HepG2 (cell line): ENCODE results near the gene NBEAL1.

Experiments used
- AHR ChIP-seq: IDR thresholded peaks from 2 replicates; pipeline ENCODE4 v1.6.1; 2018; ENCODE audit warnings: missing genetic modification reagents, missing compliant biosample characterization
- ELF1 ChIP-seq: sonication (generic); formaldehyde crosslinking; IDR thresholded peaks from 2 replicates; pipeline ENCODE4 v1.4.0; 2020; ENCODE audit warnings: missing genetic modification reagents
- EP300 ChIP-seq, 3 experiments: sonication (generic) in 1 of 3; formaldehyde crosslinking in 1 of 3; IDR thresholded peaks; 2 replicates each; pipeline versions ENCODE4 v1.5.1 to v1.6.1; 2011 to 2020; ENCODE audit warnings: low read depth in 2 of 3, low read length in 2 of 3, borderline replicate concordance in 1 of 3, improper control_type of control experiment in 1 of 3, mild to moderate bottlenecking in 1 of 3, missing genetic modification reagents in 1 of 3, moderate library complexity in 1 of 3
- NCOA5 ChIP-seq: sonication (generic); formaldehyde crosslinking; IDR thresholded peaks from 2 replicates; pipeline ENCODE4 v1.4.0; 2020; ENCODE audit warnings: missing genetic modification reagents
- NFE2L2 ChIP-seq: fragments of 150-350 bp; IDR thresholded peaks from 2 replicates; pipeline ENCODE4 v1.6.1; 2014; ENCODE audit warnings: low read length
- PAX8 ChIP-seq: sonication (generic); formaldehyde crosslinking; IDR thresholded peaks from 2 replicates; pipeline ENCODE4 v1.8.0; 2022; ENCODE audit warnings: mild to moderate bottlenecking, missing genetic modification reagents, borderline replicate concordance
- RXRA ChIP-seq: sonication (generic); formaldehyde crosslinking; IDR thresholded peaks from 2 replicates; pipeline ENCODE4 v1.5.1; 2020; ENCODE audit warnings: missing genetic modification reagents
- SAFB2 ChIP-seq: sonication (generic); formaldehyde crosslinking; IDR thresholded peaks from 2 replicates; pipeline ENCODE4 v1.5.1; 2020; ENCODE audit warnings: missing genetic modification reagents, low read depth, mild to moderate bottlenecking, borderline replicate concordance
- ZNF225 ChIP-seq: sonication (generic); formaldehyde crosslinking; IDR thresholded peaks from 2 replicates; pipeline ENCODE4 v1.4.0; 2020; ENCODE audit warnings: mild to moderate bottlenecking, missing genetic modification reagents
- ZNF788 ChIP-seq: sonication (generic); formaldehyde crosslinking; IDR thresholded peaks from 2 replicates; pipeline ENCODE4 v1.5.0; 2020; ENCODE audit warnings: mild to moderate bottlenecking, missing genetic modification reagents, borderline replicate concordance
- TF ChIP-seq, protein P1 (sequence below): sonication (generic); formaldehyde crosslinking; IDR thresholded peaks from 2 replicates; pipeline ENCODE4 v1.4.0; 2020; ENCODE audit warnings: missing genetic modification reagents
- TF ChIP-seq, protein P2 (sequence below): sonication (generic); formaldehyde crosslinking; IDR thresholded peaks from 2 replicates; pipeline ENCODE4 v1.4.0; 2020; ENCODE audit warnings: low read depth, missing genetic modification reagents
- TF ChIP-seq, protein P3 (sequence below): sonication (generic); formaldehyde crosslinking; IDR thresholded peaks from 2 replicates; pipeline ENCODE4 v1.5.0; 2020; ENCODE audit warnings: missing genetic modification reagents, mild to moderate bottlenecking, borderline replicate concordance
- TF ChIP-seq, protein P4 (sequence below): sonication (generic); formaldehyde crosslinking; IDR thresholded peaks from 2 replicates; pipeline ENCODE4 v1.5.0; 2020; ENCODE audit warnings: mild to moderate bottlenecking, missing genetic modification reagents

GRCh38 chr2:203019142-203019541 is 4.5 kb downstream of the NBEAL1 start:
- TF ChIP-seq AHR (no peak), RXRA (CRISPR knock-in tag) (no peak), SAFB2 (CRISPR knock-in tag) (no peak), PAX8 (CRISPR knock-in tag) (no peak), ZNF225 (CRISPR knock-in tag) (no peak), NCOA5 (CRISPR knock-in tag) (no peak), ELF1 (CRISPR knock-in tag) (no peak), ZNF788 (CRISPR knock-in tag) (no peak), NFE2L2 (no peak), EP300 (IDR thresholded peaks at IDR 0.05; ENCODE audit: low read depth in 2 of 2, low read length in 2 of 2) (no peak), EP300 (CRISPR knock-in tag; IDR thresholded peaks at IDR 0.05; ENCODE audit: borderline replicate concordance) (no peak)
- TF ChIP-seq, protein P1, sequence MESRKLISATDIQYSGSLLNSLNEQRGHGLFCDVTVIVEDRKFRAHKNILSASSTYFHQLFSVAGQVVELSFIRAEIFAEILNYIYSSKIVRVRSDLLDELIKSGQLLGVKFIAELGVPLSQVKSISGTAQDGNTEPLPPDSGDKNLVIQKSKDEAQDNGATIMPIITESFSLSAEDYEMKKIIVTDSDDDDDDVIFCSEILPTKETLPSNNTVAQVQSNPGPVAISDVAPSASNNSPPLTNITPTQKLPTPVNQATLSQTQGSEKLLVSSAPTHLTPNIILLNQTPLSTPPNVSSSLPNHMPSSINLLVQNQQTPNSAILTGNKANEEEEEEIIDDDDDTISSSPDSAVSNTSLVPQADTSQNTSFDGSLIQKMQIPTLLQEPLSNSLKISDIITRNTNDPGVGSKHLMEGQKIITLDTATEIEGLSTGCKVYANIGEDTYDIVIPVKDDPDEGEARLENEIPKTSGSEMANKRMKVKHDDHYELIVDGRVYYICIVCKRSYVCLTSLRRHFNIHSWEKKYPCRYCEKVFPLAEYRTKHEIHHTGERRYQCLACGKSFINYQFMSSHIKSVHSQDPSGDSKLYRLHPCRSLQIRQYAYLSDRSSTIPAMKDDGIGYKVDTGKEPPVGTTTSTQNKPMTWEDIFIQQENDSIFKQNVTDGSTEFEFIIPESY (CRISPR knock-in tag): no peak
- TF ChIP-seq, protein P2, sequence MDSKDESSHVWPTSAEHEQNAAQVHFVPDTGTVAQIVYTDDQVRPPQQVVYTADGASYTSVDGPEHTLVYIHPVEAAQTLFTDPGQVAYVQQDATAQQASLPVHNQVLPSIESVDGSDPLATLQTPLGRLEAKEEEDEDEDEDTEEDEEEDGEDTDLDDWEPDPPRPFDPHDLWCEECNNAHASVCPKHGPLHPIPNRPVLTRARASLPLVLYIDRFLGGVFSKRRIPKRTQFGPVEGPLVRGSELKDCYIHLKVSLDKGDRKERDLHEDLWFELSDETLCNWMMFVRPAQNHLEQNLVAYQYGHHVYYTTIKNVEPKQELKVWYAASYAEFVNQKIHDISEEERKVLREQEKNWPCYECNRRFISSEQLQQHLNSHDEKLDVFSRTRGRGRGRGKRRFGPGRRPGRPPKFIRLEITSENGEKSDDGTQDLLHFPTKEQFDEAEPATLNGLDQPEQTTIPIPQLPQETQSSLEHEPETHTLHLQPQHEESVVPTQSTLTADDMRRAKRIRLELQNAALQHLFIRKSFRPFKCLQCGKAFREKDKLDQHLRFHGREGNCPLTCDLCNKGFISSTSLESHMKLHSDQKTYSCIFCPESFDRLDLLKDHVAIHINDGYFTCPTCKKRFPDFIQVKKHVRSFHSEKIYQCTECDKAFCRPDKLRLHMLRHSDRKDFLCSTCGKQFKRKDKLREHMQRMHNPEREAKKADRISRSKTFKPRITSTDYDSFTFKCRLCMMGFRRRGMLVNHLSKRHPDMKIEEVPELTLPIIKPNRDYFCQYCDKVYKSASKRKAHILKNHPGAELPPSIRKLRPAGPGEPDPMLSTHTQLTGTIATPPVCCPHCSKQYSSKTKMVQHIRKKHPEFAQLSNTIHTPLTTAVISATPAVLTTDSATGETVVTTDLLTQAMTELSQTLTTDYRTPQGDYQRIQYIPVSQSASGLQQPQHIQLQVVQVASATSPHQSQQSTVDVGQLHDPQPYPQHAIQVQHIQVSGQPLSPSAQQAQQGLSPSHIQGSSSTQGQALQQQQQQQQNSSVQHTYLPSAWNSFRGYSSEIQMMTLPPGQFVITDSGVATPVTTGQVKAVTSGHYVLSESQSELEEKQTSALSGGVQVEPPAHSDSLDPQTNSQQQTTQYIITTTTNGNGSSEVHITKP (CRISPR knock-in tag): no peak
- TF ChIP-seq, protein P3, sequence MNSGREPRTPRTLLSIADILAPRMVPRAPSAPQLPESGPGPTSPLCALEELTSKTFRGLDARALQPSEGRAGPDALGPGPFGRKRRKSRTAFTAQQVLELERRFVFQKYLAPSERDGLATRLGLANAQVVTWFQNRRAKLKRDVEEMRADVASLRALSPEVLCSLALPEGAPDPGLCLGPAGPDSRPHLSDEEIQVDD (CRISPR knock-in tag): no peak
- TF ChIP-seq, protein P4, sequence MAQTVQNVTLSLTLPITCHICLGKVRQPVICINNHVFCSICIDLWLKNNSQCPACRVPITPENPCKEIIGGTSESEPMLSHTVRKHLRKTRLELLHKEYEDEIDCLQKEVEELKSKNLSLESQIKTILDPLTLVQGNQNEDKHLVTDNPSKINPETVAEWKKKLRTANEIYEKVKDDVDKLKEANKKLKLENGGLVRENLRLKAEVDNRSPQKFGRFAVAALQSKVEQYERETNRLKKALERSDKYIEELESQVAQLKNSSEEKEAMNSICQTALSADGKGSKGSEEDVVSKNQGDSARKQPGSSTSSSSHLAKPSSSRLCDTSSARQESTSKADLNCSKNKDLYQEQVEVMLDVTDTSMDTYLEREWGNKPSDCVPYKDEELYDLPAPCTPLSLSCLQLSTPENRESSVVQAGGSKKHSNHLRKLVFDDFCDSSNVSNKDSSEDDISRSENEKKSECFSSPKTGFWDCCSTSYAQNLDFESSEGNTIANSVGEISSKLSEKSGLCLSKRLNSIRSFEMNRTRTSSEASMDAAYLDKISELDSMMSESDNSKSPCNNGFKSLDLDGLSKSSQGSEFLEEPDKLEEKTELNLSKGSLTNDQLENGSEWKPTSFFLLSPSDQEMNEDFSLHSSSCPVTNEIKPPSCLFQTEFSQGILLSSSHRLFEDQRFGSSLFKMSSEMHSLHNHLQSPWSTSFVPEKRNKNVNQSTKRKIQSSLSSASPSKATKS: no peak
